WTC11 (cell line): ENCODE results near the gene FCGR3A.
"Not testable (repeated sequence)": the region's sequence is repeated elsewhere in the genome, so short reads cannot be mapped to it uniquely, and the experiment has no call there.

Source experiments
- ATF2 ChIP-seq: sonication (generic); formaldehyde crosslinking; IDR thresholded peaks from 2 replicates; pipeline ENCODE4 v1.8.1; 2022; ENCODE audit warnings: low read depth, missing genetic modification reagents, borderline replicate concordance
- ESRRA ChIP-seq: sonication (generic); formaldehyde crosslinking; IDR thresholded peaks from 2 replicates; pipeline ENCODE4 v1.8.1; 2022; ENCODE audit warnings: mild to moderate bottlenecking, missing genetic modification reagents, borderline replicate concordance
- KAT7 ChIP-seq: sonication (generic); formaldehyde crosslinking; IDR thresholded peaks from 2 replicates; pipeline ENCODE4 v1.8.1; 2023; ENCODE audit warnings: missing genetic modification reagents, mild to moderate bottlenecking, borderline replicate concordance
- NFE2L1 ChIP-seq: sonication (generic); formaldehyde crosslinking; IDR thresholded peaks from 2 replicates; pipeline ENCODE4 v1.8.1; 2023; ENCODE audit warnings: missing genetic modification reagents
- SP1 ChIP-seq: sonication (generic); formaldehyde crosslinking; conservative IDR thresholded peaks from 2 replicates; pipeline ENCODE4 v1.8.1; 2022; ENCODE audit warnings: missing genetic modification reagents
- TCF7 ChIP-seq: sonication (generic); formaldehyde crosslinking; IDR thresholded peaks from 2 replicates; pipeline ENCODE4 v1.8.0; 2022; ENCODE audit warnings: mild to moderate bottlenecking, low read depth, missing genetic modification reagents, moderate library complexity
- TP53 ChIP-seq: sonication (generic); formaldehyde crosslinking; IDR thresholded peaks from 2 replicates; pipeline ENCODE4 v1.8.1; 2023; ENCODE audit warnings: mild to moderate bottlenecking, missing genetic modification reagents
- USF2 ChIP-seq: sonication (generic); formaldehyde crosslinking; IDR thresholded peaks from 2 replicates; pipeline ENCODE4 v1.8.1; 2023; ENCODE audit warnings: mild to moderate bottlenecking, missing genetic modification reagents, moderate library complexity
- ZNF232 ChIP-seq: sonication (generic); formaldehyde crosslinking; IDR thresholded peaks from 2 replicates; pipeline ENCODE4 v1.8.0; 2022; ENCODE audit warnings: mild to moderate bottlenecking, missing genetic modification reagents
- ZNF263 ChIP-seq: sonication (generic); formaldehyde crosslinking; IDR thresholded peaks from 2 replicates; pipeline ENCODE4 v1.8.1; 2022; ENCODE audit warnings: low read depth, mild to moderate bottlenecking, moderate library complexity, missing genetic modification reagents
- TF ChIP-seq, protein P1 (sequence below): fragments of 200-600 bp; IDR thresholded peaks from 2 replicates; pipeline ENCODE4 v1.8.0; 2022; ENCODE audit warnings: antibody characterized with exemption
- TF ChIP-seq, protein P2 (sequence below): sonication (generic); formaldehyde crosslinking; IDR thresholded peaks from 2 replicates; pipeline ENCODE4 v1.8.1; 2022; ENCODE audit warnings: mild to moderate bottlenecking, moderate library complexity, missing genetic modification reagents
- TF ChIP-seq, protein P3 (sequence below): sonication (generic); formaldehyde crosslinking; IDR thresholded peaks from 2 replicates; pipeline ENCODE4 v1.8.1; 2022; ENCODE audit warnings: low read depth, mild to moderate bottlenecking, moderate library complexity, missing genetic modification reagents, borderline replicate concordance

DNA sequence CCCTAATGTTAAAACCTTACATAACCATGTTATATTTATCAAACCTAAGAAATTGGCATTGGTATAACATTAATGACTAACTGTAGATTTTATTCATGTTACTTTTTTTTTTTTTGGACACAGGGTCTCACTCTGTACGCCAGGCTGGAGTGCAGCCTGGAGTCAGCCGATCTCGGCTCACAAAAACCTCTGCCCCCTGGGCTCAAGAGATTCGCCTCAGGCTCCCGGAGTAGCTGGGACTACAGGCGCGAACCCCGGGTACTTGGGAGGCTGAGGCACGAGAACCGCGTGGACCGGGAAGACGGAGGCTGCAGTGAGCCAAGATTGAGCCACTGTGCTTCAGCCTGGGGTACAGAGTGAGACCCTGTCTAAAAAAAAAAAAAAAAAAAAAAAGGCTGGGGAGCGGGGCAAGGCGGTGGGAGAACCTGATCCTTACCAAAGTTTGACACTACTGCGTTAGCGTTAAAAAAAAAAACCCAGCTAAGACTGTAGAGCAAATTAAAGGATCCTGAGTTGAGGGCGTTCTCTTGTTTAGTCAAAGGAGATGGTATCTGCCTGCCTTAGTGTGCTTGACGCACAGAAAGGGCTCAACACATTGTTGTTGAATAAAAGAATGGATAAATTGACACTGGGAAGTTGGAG, 20.0 kb downstream of the FCGR3A start:
- not testable (repeated sequence) for TF ChIP-seq ZNF232 (CRISPR knock-in tag); TP53 (CRISPR knock-in tag); SP1; ZNF263; KAT7; USF2 (CRISPR knock-in tag); TCF7 (CRISPR knock-in tag); ESRRA (CRISPR knock-in tag); NFE2L1 (CRISPR knock-in tag); ATF2 (CRISPR knock-in tag)
- TF ChIP-seq, protein P1, sequence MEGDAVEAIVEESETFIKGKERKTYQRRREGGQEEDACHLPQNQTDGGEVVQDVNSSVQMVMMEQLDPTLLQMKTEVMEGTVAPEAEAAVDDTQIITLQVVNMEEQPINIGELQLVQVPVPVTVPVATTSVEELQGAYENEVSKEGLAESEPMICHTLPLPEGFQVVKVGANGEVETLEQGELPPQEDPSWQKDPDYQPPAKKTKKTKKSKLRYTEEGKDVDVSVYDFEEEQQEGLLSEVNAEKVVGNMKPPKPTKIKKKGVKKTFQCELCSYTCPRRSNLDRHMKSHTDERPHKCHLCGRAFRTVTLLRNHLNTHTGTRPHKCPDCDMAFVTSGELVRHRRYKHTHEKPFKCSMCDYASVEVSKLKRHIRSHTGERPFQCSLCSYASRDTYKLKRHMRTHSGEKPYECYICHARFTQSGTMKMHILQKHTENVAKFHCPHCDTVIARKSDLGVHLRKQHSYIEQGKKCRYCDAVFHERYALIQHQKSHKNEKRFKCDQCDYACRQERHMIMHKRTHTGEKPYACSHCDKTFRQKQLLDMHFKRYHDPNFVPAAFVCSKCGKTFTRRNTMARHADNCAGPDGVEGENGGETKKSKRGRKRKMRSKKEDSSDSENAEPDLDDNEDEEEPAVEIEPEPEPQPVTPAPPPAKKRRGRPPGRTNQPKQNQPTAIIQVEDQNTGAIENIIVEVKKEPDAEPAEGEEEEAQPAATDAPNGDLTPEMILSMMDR: not testable (repeated sequence)
- TF ChIP-seq, protein P2, sequence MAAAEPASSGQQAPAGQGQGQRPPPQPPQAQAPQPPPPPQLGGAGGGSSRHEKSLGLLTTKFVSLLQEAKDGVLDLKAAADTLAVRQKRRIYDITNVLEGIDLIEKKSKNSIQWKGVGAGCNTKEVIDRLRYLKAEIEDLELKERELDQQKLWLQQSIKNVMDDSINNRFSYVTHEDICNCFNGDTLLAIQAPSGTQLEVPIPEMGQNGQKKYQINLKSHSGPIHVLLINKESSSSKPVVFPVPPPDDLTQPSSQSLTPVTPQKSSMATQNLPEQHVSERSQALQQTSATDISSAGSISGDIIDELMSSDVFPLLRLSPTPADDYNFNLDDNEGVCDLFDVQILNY (CRISPR knock-in tag): not testable (repeated sequence)
- TF ChIP-seq, protein P3, sequence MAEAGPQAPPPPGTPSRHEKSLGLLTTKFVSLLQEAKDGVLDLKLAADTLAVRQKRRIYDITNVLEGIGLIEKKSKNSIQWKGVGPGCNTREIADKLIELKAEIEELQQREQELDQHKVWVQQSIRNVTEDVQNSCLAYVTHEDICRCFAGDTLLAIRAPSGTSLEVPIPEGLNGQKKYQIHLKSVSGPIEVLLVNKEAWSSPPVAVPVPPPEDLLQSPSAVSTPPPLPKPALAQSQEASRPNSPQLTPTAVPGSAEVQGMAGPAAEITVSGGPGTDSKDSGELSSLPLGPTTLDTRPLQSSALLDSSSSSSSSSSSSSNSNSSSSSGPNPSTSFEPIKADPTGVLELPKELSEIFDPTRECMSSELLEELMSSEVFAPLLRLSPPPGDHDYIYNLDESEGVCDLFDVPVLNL: not testable (repeated sequence)
